ENCODE data around the gene SPATA6. TPM values are rescaled to one million over a fixed set of nuclear protein-coding genes. Genes with fewer than 3 reads are reported as not detected.
A peak's percentile ranks its signal among the peaks of the same experiment; 100 is the strongest.

SPATA6 gene
- total RNA-seq (2016; rRNA removed; fragmentation: Illumina TruSeq; extraction: Trizol) (1.8 and 3.3 TPM in 2 replicates), polyA plus RNA-seq (2011; rRNA removed) (0.55 and 0.81 TPM in 2 replicates), polyA minus RNA-seq (2011; rRNA and poly(A)+ RNA removed; ENCODE audit: low replicate concordance) (0.42 and 2.6 TPM in 2 replicates), Bru-seq, nascent RNA (percentile 44 among the genes with signal in this experiment), BruChase-seq, experiment 1, labeled RNA remaining after a 6-hour chase (percentile 41 among the genes with signal in this experiment), BruChase-seq, experiment 2, labeled RNA remaining after a 2-hour chase (percentile 48 among the genes with signal in this experiment)
- 9.1 and 15.2 TPM in 2 replicates for total RNA-seq (2016; cell fraction: cytosol; rRNA removed; fragmentation: Illumina TruSeq; extraction: Trizol; ENCODE audit: low read depth)
- total RNA-seq (2016; cell fraction: insoluble cytoplasmic fraction; rRNA removed; fragmentation: Illumina TruSeq; extraction: Trizol) = 2.6 TPM in 2 replicates
- 4.8 and 5.7 TPM in 2 replicates for total RNA-seq (2016; cell fraction: membrane; rRNA removed; fragmentation: Illumina TruSeq; extraction: Trizol)
- 4.5 and 7.0 TPM in 2 replicates for total RNA-seq (2016; cell fraction: nucleus; rRNA removed; fragmentation: Illumina TruSeq; extraction: Trizol)
- 0.75 and 0.76 TPM in 2 replicates for polyA plus RNA-seq (2011; cell fraction: cytosol; rRNA removed)
- 1.4 and 2.2 TPM in 2 replicates for polyA plus RNA-seq (2011; cell fraction: nucleus; rRNA removed)
- polyA plus RNA-seq (2012) = 1.3 and 1.6 TPM in 2 replicates
- 2.6 and 3.4 TPM in 2 replicates for polyA plus RNA-seq (2016; cell fraction: cytosol; fragmentation: Illumina TruSeq; extraction: Trizol; ENCODE audit: low read depth)
- 2.1 and 4.0 TPM in 2 replicates for polyA plus RNA-seq (2016; cell fraction: insoluble cytoplasmic fraction; fragmentation: Illumina TruSeq; extraction: Trizol; ENCODE audit: low read depth)
- polyA plus RNA-seq (2016; cell fraction: membrane; fragmentation: Illumina TruSeq; extraction: Trizol; ENCODE audit: low read depth) = 2.9 and 3.6 TPM in 2 replicates
- polyA plus RNA-seq (2016; cell fraction: nucleus; fragmentation: Illumina TruSeq; extraction: Trizol; ENCODE audit: insufficient read depth, low read depth) = 3.0 and 3.4 TPM in 2 replicates
- 1.8 and 2.3 TPM in 2 replicates for polyA minus RNA-seq (2011; cell fraction: cytosol; rRNA and poly(A)+ RNA removed)
- polyA minus RNA-seq (2011; cell fraction: nucleus; rRNA and poly(A)+ RNA removed) = 9.0 and 10.2 TPM in 2 replicates
- long read RNA-seq, experiment 1, full-length matches to known transcripts = 1 of 2 reads
- long read RNA-seq, experiment 1, partial matches to known transcripts = 0 of 2 reads
- long read RNA-seq, experiment 1, other reads (novel, unspliced or antisense) = 1 of 2 reads
- long read RNA-seq, experiment 2, full-length matches to known transcripts = 1 of 6 reads
- long read RNA-seq, experiment 2, partial matches to known transcripts = 0 of 6 reads
- long read RNA-seq, experiment 2, other reads (novel, unspliced or antisense) = 5 of 6 reads

DNA sequence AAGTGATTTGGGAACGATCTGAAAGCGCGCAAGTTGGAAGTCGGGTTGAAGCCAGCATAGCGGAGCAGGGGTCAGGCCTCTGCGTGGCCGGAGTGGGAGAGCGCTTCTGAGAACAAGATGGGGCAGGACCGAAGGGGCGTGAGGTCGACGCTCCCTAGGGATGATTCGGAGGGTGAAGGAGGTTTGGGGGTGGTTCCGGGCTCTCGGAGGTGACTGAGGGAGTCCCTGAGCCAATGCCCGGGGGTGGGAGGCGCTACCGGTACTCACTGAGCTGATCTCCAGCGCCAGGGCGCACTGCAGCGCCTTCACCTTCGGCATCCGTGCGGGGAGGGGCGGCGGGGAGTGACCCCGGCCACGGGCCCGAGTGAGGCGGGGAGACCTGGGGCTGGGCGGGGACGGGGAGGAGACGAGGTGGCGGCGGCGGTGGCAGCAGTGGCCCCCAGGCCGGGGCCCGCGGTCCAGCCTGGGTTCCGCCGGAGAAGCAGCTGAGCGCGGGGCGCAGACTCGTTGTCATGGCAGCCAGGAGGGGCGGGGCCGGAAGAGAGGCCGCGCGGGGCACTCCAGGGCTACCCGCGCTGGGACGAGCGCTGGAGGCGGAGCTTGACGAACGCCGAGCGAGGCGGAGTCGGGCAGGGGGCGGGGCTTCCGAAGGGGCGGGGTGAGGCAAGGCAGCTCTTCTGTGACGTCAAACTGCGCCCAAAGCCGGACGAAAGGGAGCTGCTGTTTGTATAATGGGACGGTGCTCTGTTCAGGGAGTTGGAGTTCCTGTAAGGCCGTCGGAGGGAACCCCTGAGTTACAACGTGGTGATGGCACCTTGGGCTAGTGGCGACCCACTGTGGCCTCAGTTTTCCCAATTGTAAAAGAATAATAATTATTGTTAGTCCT is at the start of gene SPATA6:
TSS of gene SPATA6 (minus strand) at position 514 of the 886 bp plus-strand sequence. CDS start at position 318, 196 bp downstream.
- ChIA-PET CTCF (ENCODE audit: low intra/inter-chr PET ratio, low total read pairs) (no interaction called here), POLR2A (interaction anchor here (0.9 to 1.3 kb wide), 4 partner anchors 23 to 249 kb away, joined by 4 to 12 read pairs (median 5); partner anchors contain the start of gene SLC5A9)
- peak; percentile 96 for ATAC-seq
- Histone ChIP-seq H3K27ac (ENCODE audit: extremely low read length, insufficient read depth, low read length) (no peak within 1 kb of the TSS), H3K9me3 (ENCODE audit: low read length) (peaks cover 9% of the 10 kb centered on the region), H3K9ac (ENCODE audit: insufficient read depth, low read depth, low read length) (peak within 1 kb of the TSS; percentile 57), H3K79me2 (ENCODE audit: insufficient read depth, low read length) (no peaks in the 10 kb centered on the region), H4K20me1 (ENCODE audit: insufficient read depth, low read length) (no peaks in the 10 kb centered on the region), H3K27me3 (ENCODE audit: control insufficient read depth in 1 of 2, insufficient read depth in 2 of 2, low read length in 2 of 2) (no peaks in the 10 kb centered on the region; a peak in 1 of 5 replicates), H3K4me3 (replicated peaks in 1 of 3; ENCODE audit: insufficient read depth in 1 of 3, low read depth in 2 of 3, low read length in 3 of 3) (peak within 1 kb of the TSS; percentile 66 to 77 (median 75)), H2AFZ (ENCODE audit: low read length) (peak within 1 kb of the TSS; percentile 86), H3K4me1 (ENCODE audit: insufficient read depth, low read length) (peaks cover 22% of the 10 kb centered on the region), H3K4me2 (ENCODE audit: low read depth, low read length) (peak within 1 kb of the TSS; percentile 85), H3K36me3 (replicated peaks in 1 of 2; ENCODE audit: control insufficient read depth in 1 of 2, insufficient read depth in 2 of 2, low read length in 2 of 2) (no peaks in the 10 kb centered on the region)
- peak; percentile 12 for FAIRE-seq
- DNase-seq (ENCODE audit: low spot score) = peak; percentile 83
- in situ Hi-C loops (cut with HindIII; ENCODE audit: extremely low pct_ligation_motif_present, low pct_unique_long_range_greater_than_20kb) (no loop called here), intact Hi-C loops (cut with micrococcal nuclease; ENCODE audit: unreplicated experiment) (loop anchor here (1.0 kb wide), 1 partner anchor 26 kb away; no protein-coding TSS in a partner anchor)
- BruUV-seq (replicated peaks) = no TSS peak
- 14% methylated on average over 20 of the region's 73 CpGs for WGBS (ENCODE audit: low lambda C conversion rate)
- TF ChIP-seq NR2C2 (CRISPR knock-in tag; IDR thresholded peaks at IDR 0.05; ENCODE audit: borderline replicate concordance) = no peak
- TF ChIP-seq ZSCAN12 (CRISPR knock-in tag; IDR thresholded peaks at IDR 0.05) = no peak
- no peak for TF ChIP-seq TAF1 (CRISPR knock-in tag; IDR thresholded peaks at IDR 0.05)
- no peak for TF ChIP-seq KLF13 (CRISPR knock-in tag; IDR thresholded peaks at IDR 0.05)
- TF ChIP-seq, protein P1, sequence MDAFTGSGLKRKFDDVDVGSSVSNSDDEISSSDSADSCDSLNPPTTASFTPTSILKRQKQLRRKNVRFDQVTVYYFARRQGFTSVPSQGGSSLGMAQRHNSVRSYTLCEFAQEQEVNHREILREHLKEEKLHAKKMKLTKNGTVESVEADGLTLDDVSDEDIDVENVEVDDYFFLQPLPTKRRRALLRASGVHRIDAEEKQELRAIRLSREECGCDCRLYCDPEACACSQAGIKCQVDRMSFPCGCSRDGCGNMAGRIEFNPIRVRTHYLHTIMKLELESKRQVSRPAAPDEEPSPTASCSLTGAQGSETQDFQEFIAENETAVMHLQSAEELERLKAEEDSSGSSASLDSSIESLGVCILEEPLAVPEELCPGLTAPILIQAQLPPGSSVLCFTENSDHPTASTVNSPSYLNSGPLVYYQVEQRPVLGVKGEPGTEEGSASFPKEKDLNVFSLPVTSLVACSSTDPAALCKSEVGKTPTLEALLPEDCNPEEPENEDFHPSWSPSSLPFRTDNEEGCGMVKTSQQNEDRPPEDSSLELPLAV (CRISPR knock-in tag; conservative IDR thresholded peaks at IDR 0.05; ENCODE audit: low read depth) = no peak
- TF ChIP-seq, protein P2, sequence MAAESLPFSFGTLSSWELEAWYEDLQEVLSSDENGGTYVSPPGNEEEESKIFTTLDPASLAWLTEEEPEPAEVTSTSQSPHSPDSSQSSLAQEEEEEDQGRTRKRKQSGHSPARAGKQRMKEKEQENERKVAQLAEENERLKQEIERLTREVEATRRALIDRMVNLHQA (CRISPR knock-in tag; IDR thresholded peaks at IDR 0.05) = no peak
- no peak for TF ChIP-seq SIX1 (CRISPR knock-in tag; IDR thresholded peaks at IDR 0.05; ENCODE audit: borderline replicate concordance)
- TF ChIP-seq PCBP1 (IDR thresholded peaks at IDR 0.05; ENCODE audit: borderline replicate concordance, low read depth, low read length) = no peak
- TF ChIP-seq, protein P3, sequence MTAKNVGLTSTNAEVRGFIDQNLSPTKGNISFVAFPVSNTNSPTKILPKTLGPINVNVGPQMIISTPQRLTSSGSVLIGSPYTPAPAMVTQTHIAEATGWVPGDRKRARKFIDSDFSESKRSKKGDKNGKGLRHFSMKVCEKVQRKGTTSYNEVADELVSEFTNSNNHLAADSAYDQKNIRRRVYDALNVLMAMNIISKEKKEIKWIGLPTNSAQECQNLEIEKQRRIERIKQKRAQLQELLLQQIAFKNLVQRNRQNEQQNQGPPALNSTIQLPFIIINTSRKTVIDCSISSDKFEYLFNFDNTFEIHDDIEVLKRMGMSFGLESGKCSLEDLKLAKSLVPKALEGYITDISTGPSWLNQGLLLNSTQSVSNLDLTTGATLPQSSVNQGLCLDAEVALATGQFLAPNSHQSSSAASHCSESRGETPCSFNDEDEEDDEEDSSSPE (CRISPR knock-in tag; IDR thresholded peaks at IDR 0.05) = 0 out of 2 replicates have a peak, but pooled peaks have one; percentile 31
- TF ChIP-seq ZNF720 (CRISPR knock-in tag; IDR thresholded peaks at IDR 0.05) = no peak
- TF ChIP-seq, protein P4, sequence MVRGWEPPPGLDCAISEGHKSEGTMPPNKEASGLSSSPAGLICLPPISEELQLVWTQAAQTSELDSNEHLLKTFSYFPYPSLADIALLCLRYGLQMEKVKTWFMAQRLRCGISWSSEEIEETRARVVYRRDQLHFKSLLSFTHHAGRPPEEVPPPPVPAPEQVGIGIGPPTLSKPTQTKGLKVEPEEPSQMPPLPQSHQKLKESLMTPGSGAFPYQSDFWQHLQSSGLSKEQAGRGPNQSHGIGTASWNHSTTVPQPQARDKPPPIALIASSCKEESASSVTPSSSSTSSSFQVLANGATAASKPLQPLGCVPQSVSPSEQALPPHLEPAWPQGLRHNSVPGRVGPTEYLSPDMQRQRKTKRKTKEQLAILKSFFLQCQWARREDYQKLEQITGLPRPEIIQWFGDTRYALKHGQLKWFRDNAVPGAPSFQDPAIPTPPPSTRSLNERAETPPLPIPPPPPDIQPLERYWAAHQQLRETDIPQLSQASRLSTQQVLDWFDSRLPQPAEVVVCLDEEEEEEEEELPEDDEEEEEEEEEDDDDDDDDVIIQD (CRISPR knock-in tag; IDR thresholded peaks at IDR 0.05; ENCODE audit: low read depth) = peak; percentile 24; the same call in 1 of the 2 replicates
- peak; percentile 26; the same call in 1 of the 2 replicates for TF ChIP-seq KDM2A (CRISPR knock-in tag; IDR thresholded peaks at IDR 0.05; ENCODE audit: borderline replicate concordance, low read depth)

Measured in HepG2 (cell line).